Measurements from ENCODE around the gene ASB10. TPM values are rescaled to one million over a fixed set of nuclear protein-coding genes. Genes with fewer than 3 reads are reported as not detected.

ASB10 gene
- total RNA-seq, 2 donors from 2014 or later = not detected

GRCh38 chr7:151204383-151205032 is 17.5 kb upstream of the ASB10 start:
- no peak overlapping the region for H3K27ac Mint-ChIP-seq
- DNase-seq (ENCODE audit: low spot score) = no peak
- no peak for ATAC-seq
- H3K9me3 Mint-ChIP-seq = no peaks in the 10 kb centered on the region
- peaks cover 14 to 21% of the 10 kb centered on the region in 2 donors for H3K4me1 Mint-ChIP-seq (ENCODE audit: low read depth in 2 of 2)
- H3K27me3 Mint-ChIP-seq = peaks cover 0 to 10% of the 10 kb centered on the region in 2 donors
- H3K36me3 Mint-ChIP-seq = no peaks in the 10 kb centered on the region
- no peak overlapping the region for H3K4me3 Mint-ChIP-seq

- Mint-ChIP-seq H3K4me3 (no peak overlapping the region), H3K27ac (no peak overlapping the region)
- no peak for ATAC-seq
Measured at GRCh38 chr7:151202836-151203235, 15.8 kb upstream of the ASB10 start.

GRCh38 chr7:151201751-151202150 is 14.7 kb upstream of the ASB10 start:
- no peak overlapping the region for H3K27ac Mint-ChIP-seq
- peaks cover 0 to 10% of the 10 kb centered on the region in 2 donors for H3K27me3 Mint-ChIP-seq
- no peak for DNase-seq (ENCODE audit: low spot score)
- ATAC-seq = no peak
- no peak overlapping the region for H3K4me3 Mint-ChIP-seq
- H3K4me1 Mint-ChIP-seq (ENCODE audit: low read depth in 2 of 2) = peaks cover 2 to 7% of the 10 kb centered on the region in 2 donors
- H3K36me3 Mint-ChIP-seq = no peaks in the 10 kb centered on the region
- H3K9me3 Mint-ChIP-seq = no peaks in the 10 kb centered on the region

More at GRCh38 chr7:151202836-151203235, 15.8 kb upstream of the ASB10 start:
- Mint-ChIP-seq H3K4me1 (ENCODE audit: low read depth in 2 of 2) (peaks cover 13 to 18% of the 10 kb centered on the region in 2 donors), H3K27me3 (peaks cover 0 to 10% of the 10 kb centered on the region in 2 donors), H3K9me3 (no peaks in the 10 kb centered on the region), H3K36me3 (no peaks in the 10 kb centered on the region)
- DNase-seq (ENCODE audit: low spot score) = no peak

- ATAC-seq (no peak), DNase-seq (ENCODE audit: low spot score) (no peak)
- H3K27ac Mint-ChIP-seq = no peak overlapping the region
- H3K4me1 Mint-ChIP-seq (ENCODE audit: low read depth in 2 of 2) = peaks cover 0 to 3% of the 10 kb centered on the region in 2 donors
- no peak overlapping the region for H3K4me3 Mint-ChIP-seq
- no peaks in the 10 kb centered on the region for H3K9me3 Mint-ChIP-seq
- H3K27me3 Mint-ChIP-seq = peaks cover 0 to 10% of the 10 kb centered on the region in 2 donors
- H3K36me3 Mint-ChIP-seq = no peaks in the 10 kb centered on the region
Measured at GRCh38 chr7:151201344-151201743, 14.3 kb upstream of the ASB10 start.

GRCh38 chr7:151198945-151199848 is 12.1 kb upstream of the ASB10 start:
- no peak overlapping the region for H3K4me3 Mint-ChIP-seq

GRCh38 chr7:151197932-151198331 is 10.9 kb upstream of the ASB10 start:
- no peak for DNase-seq (ENCODE audit: low spot score)
- no peak for ATAC-seq
- Mint-ChIP-seq H3K27me3 (peaks cover 6 to 7% of the 10 kb centered on the region in 2 donors), H3K27ac (no peak overlapping the region), H3K4me3 (no peak overlapping the region), H3K4me1 (ENCODE audit: low read depth in 2 of 2) (peaks cover 0 to 3% of the 10 kb centered on the region in 2 donors), H3K36me3 (no peaks in the 10 kb centered on the region), H3K9me3 (no peaks in the 10 kb centered on the region)

More at GRCh38 chr7:151198945-151199848, 12.1 kb upstream of the ASB10 start:
- ATAC-seq (no peak), DNase-seq (ENCODE audit: low spot score) (no peak)
- no peaks in the 10 kb centered on the region for H3K36me3 Mint-ChIP-seq
- H3K4me1 Mint-ChIP-seq (ENCODE audit: low read depth in 2 of 2) = peaks cover 0 to 3% of the 10 kb centered on the region in 2 donors
- no peaks in the 10 kb centered on the region for H3K9me3 Mint-ChIP-seq
- peaks cover 6 to 7% of the 10 kb centered on the region in 2 donors for H3K27me3 Mint-ChIP-seq
- H3K27ac Mint-ChIP-seq = no peak overlapping the region

GRCh38 chr7:151195616-151196450 is 8.8 kb upstream of the ASB10 start:
- Mint-ChIP-seq H3K36me3 (no peaks in the 10 kb centered on the region), H3K4me1 (ENCODE audit: low read depth in 2 of 2) (peaks cover 0 to 3% of the 10 kb centered on the region in 2 donors), H3K4me3 (no peak overlapping the region), H3K27me3 (peaks cover 4 to 6% of the 10 kb centered on the region in 2 donors), H3K9me3 (no peaks in the 10 kb centered on the region), H3K27ac (no peak overlapping the region)
- DNase-seq (ENCODE audit: low spot score) (no peak), ATAC-seq (no peak)

GRCh38 chr7:151194188-151194587 is 7.1 kb upstream of the ASB10 start:
- no peak for ATAC-seq
- Mint-ChIP-seq H3K4me3 (no peak overlapping the region), H3K4me1 (ENCODE audit: low read depth in 2 of 2) (peaks cover 0 to 3% of the 10 kb centered on the region in 2 donors), H3K27me3 (peaks cover 5 to 6% of the 10 kb centered on the region in 2 donors), H3K9me3 (no peaks in the 10 kb centered on the region), H3K36me3 (no peaks in the 10 kb centered on the region), H3K27ac (no peak overlapping the region)
- no peak for DNase-seq (ENCODE audit: low spot score)

- no peaks in the 10 kb centered on the region for H3K36me3 Mint-ChIP-seq
- H3K4me1 Mint-ChIP-seq (ENCODE audit: low read depth in 2 of 2) = peaks cover 0 to 3% of the 10 kb centered on the region in 2 donors
- peaks cover 6 to 7% of the 10 kb centered on the region in 2 donors for H3K27me3 Mint-ChIP-seq
- ATAC-seq = no peak
- H3K27ac Mint-ChIP-seq = no peak overlapping the region
- H3K9me3 Mint-ChIP-seq = no peaks in the 10 kb centered on the region
- DNase-seq (ENCODE audit: low spot score) = no peak
- no peak overlapping the region for H3K4me3 Mint-ChIP-seq
Measured at GRCh38 chr7:151193203-151193978, 6.3 kb upstream of the ASB10 start.

- Mint-ChIP-seq H3K27ac (no peak overlapping the region), H3K4me1 (ENCODE audit: low read depth in 2 of 2) (peaks cover 0 to 3% of the 10 kb centered on the region in 2 donors), H3K27me3 (peaks cover 6 to 10% of the 10 kb centered on the region in 2 donors), H3K9me3 (no peaks in the 10 kb centered on the region), H3K36me3 (no peaks in the 10 kb centered on the region), H3K4me3 (no peak overlapping the region)
- no peak for ATAC-seq
- DNase-seq (ENCODE audit: low spot score) = no peak
Measured at GRCh38 chr7:151192002-151192539, 5.0 kb upstream of the ASB10 start.

- Mint-ChIP-seq H3K27ac (no peak overlapping the region), H3K4me1 (ENCODE audit: low read depth in 2 of 2) (peaks cover 0 to 3% of the 10 kb centered on the region in 2 donors), H3K27me3 (peaks cover 6 to 10% of the 10 kb centered on the region in 2 donors), H3K9me3 (no peaks in the 10 kb centered on the region), H3K36me3 (no peaks in the 10 kb centered on the region), H3K4me3 (no peak overlapping the region)
- ATAC-seq (no peak), DNase-seq (ENCODE audit: low spot score) (no peak)
Measured at GRCh38 chr7:151191544-151191943, 4.5 kb upstream of the ASB10 start.

- H3K36me3 Mint-ChIP-seq = no peaks in the 10 kb centered on the region
- H3K9me3 Mint-ChIP-seq = no peaks in the 10 kb centered on the region
- H3K27me3 Mint-ChIP-seq = peaks cover 0 to 7% of the 10 kb centered on the region in 2 donors
- H3K27ac Mint-ChIP-seq = no peak overlapping the region
- H3K4me1 Mint-ChIP-seq (ENCODE audit: low read depth in 2 of 2) = no peaks in the 10 kb centered on the region
- ATAC-seq (no peak), DNase-seq (ENCODE audit: low spot score) (no peak)
- no peak overlapping the region for H3K4me3 Mint-ChIP-seq
Measured at GRCh38 chr7:151189038-151189437, 2.0 kb upstream of the ASB10 start.

GRCh38 chr7:151188252-151188542 is 1.1 kb upstream of the ASB10 start:
- no peak overlapping the region for H3K27ac Mint-ChIP-seq
- H3K9me3 Mint-ChIP-seq = no peaks in the 10 kb centered on the region
- ATAC-seq = no peak
- no peak for DNase-seq (ENCODE audit: low spot score)
- no peaks in the 10 kb centered on the region for H3K36me3 Mint-ChIP-seq
- peaks cover 0 to 7% of the 10 kb centered on the region in 2 donors for H3K27me3 Mint-ChIP-seq
- no peak overlapping the region for H3K4me3 Mint-ChIP-seq
- H3K4me1 Mint-ChIP-seq (ENCODE audit: low read depth in 2 of 2) = no peaks in the 10 kb centered on the region
